ENCODE results near the gene ITGA3. TPM values are rescaled to one million over a fixed set of nuclear protein-coding genes. Genes with fewer than 3 reads are reported as not detected.

The ITGA3 gene
- total and polyA plus RNA-seq, 4 donors = 0.79 to 4.4 (median 1.4) TPM

DNA sequence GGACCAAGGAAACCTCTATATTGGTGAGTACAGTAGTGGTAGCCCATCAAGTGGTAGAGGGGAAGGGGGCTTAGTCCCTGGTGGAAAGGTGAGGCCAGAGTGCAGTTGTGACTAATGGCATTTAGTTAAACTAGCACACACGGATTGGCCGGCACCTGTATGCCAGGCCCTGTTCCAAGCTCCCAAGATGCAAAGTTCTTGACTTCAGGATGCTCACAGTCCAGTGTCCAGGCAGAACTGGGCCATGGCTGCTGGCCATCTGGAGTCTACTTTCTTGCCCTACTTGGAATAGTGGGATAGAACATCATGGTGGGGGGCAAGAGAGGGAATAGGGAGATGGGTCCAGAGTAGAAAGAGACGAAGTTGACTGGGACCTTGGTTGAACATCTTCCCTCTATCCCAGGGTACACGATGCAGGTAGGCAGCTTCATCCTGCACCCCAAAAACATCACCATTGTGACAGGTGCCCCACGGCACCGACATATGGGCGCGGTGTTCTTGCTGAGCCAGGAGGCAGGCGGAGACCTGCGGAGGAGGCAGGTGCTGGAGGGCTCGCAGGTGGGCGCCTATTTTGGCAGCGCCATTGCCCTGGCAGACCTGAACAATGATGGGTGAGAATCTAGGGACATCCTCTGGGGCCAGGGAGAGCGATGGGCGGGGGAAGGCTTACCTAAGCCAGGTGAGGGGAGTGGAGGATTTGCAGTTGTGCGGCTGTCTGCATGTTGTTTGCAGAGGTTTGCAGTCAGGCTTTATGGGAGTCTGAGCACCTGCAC lies 15.2 kb downstream of the ITGA3 start:
- 97% methylated on average over 16 of the region's 16 CpGs for WGBS
- TF ChIP-seq NR2F2 (IDR thresholded peaks at IDR 0.05) (no peak), TAF1 (conservative IDR thresholded peaks at IDR 0.05) (no peak), RAD21 (IDR thresholded peaks at IDR 0.05) (no peak), FOXA2 (IDR thresholded peaks at IDR 0.05) (no peak), SP1 (IDR thresholded peaks at IDR 0.05) (no peak), GABPA (IDR thresholded peaks at IDR 0.05 in 1 of 2, conservative IDR thresholded peaks at IDR 0.05 in 1 of 2) (no peak), EGR1 (IDR thresholded peaks at IDR 0.05; ENCODE audit: low read depth in 2 of 2) (no peak), FOXA1 (IDR thresholded peaks at IDR 0.05) (no peak), YY1 (IDR thresholded peaks at IDR 0.05) (no peak), RXRA (IDR thresholded peaks at IDR 0.05) (no peak), HNF4A (conservative IDR thresholded peaks at IDR 0.05) (no peak)
- TF ChIP-seq, protein P1, sequence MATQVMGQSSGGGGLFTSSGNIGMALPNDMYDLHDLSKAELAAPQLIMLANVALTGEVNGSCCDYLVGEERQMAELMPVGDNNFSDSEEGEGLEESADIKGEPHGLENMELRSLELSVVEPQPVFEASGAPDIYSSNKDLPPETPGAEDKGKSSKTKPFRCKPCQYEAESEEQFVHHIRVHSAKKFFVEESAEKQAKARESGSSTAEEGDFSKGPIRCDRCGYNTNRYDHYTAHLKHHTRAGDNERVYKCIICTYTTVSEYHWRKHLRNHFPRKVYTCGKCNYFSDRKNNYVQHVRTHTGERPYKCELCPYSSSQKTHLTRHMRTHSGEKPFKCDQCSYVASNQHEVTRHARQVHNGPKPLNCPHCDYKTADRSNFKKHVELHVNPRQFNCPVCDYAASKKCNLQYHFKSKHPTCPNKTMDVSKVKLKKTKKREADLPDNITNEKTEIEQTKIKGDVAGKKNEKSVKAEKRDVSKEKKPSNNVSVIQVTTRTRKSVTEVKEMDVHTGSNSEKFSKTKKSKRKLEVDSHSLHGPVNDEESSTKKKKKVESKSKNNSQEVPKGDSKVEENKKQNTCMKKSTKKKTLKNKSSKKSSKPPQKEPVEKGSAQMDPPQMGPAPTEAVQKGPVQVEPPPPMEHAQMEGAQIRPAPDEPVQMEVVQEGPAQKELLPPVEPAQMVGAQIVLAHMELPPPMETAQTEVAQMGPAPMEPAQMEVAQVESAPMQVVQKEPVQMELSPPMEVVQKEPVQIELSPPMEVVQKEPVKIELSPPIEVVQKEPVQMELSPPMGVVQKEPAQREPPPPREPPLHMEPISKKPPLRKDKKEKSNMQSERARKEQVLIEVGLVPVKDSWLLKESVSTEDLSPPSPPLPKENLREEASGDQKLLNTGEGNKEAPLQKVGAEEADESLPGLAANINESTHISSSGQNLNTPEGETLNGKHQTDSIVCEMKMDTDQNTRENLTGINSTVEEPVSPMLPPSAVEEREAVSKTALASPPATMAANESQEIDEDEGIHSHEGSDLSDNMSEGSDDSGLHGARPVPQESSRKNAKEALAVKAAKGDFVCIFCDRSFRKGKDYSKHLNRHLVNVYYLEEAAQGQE (IDR thresholded peaks at IDR 0.05) = no peak
- TF ChIP-seq, protein P2, sequence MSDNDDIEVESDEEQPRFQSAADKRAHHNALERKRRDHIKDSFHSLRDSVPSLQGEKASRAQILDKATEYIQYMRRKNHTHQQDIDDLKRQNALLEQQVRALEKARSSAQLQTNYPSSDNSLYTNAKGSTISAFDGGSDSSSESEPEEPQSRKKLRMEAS (IDR thresholded peaks at IDR 0.05) = no peak
- TF ChIP-seq, protein P3, sequence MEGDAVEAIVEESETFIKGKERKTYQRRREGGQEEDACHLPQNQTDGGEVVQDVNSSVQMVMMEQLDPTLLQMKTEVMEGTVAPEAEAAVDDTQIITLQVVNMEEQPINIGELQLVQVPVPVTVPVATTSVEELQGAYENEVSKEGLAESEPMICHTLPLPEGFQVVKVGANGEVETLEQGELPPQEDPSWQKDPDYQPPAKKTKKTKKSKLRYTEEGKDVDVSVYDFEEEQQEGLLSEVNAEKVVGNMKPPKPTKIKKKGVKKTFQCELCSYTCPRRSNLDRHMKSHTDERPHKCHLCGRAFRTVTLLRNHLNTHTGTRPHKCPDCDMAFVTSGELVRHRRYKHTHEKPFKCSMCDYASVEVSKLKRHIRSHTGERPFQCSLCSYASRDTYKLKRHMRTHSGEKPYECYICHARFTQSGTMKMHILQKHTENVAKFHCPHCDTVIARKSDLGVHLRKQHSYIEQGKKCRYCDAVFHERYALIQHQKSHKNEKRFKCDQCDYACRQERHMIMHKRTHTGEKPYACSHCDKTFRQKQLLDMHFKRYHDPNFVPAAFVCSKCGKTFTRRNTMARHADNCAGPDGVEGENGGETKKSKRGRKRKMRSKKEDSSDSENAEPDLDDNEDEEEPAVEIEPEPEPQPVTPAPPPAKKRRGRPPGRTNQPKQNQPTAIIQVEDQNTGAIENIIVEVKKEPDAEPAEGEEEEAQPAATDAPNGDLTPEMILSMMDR (IDR thresholded peaks at IDR 0.05; ENCODE audit: low read depth, low read length, missing input control) = no peak
- TF ChIP-seq, protein P4, sequence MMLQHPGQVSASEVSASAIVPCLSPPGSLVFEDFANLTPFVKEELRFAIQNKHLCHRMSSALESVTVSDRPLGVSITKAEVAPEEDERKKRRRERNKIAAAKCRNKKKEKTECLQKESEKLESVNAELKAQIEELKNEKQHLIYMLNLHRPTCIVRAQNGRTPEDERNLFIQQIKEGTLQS (IDR thresholded peaks at IDR 0.05) = no peak
- TF ChIP-seq, protein P5, sequence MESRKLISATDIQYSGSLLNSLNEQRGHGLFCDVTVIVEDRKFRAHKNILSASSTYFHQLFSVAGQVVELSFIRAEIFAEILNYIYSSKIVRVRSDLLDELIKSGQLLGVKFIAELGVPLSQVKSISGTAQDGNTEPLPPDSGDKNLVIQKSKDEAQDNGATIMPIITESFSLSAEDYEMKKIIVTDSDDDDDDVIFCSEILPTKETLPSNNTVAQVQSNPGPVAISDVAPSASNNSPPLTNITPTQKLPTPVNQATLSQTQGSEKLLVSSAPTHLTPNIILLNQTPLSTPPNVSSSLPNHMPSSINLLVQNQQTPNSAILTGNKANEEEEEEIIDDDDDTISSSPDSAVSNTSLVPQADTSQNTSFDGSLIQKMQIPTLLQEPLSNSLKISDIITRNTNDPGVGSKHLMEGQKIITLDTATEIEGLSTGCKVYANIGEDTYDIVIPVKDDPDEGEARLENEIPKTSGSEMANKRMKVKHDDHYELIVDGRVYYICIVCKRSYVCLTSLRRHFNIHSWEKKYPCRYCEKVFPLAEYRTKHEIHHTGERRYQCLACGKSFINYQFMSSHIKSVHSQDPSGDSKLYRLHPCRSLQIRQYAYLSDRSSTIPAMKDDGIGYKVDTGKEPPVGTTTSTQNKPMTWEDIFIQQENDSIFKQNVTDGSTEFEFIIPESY (IDR thresholded peaks at IDR 0.05) = no peak
- DNase-seq (ENCODE audit: low spot score) = no peak

More for the DNA sequence above, 15.2 kb downstream of the ITGA3 start:
- Histone ChIP-seq H3K9ac (ENCODE audit: low read depth in 1 of 2, low read length in 2 of 2) (no peak overlapping the region), H3K4me3 (ENCODE audit: low read depth in 1 of 3, low read length in 3 of 3) (no peak overlapping the region), H3K4me1 (ENCODE audit: control insufficient read depth in 4 of 4, insufficient read depth in 4 of 4, low read length in 3 of 4) (no peaks in the 10 kb centered on the region), H3K9me3 (ENCODE audit: control insufficient read depth in 4 of 4, low read length in 3 of 4) (no peaks in the 10 kb centered on the region), H3K27me3 (ENCODE audit: control insufficient read depth in 4 of 4, insufficient read depth in 4 of 4, low read length in 3 of 4) (no peaks in the 10 kb centered on the region), H3K36me3 (ENCODE audit: control insufficient read depth in 4 of 4, insufficient read depth in 3 of 4, low read depth in 1 of 4, low read length in 3 of 4) (no peaks in the 10 kb centered on the region), H3K27ac (ENCODE audit: low read depth in 1 of 2, low read length in 2 of 2) (no peak overlapping the region)
